ENCODE measurements around the gene MPP3.

GRCh38 chr17:43823350-43824084 is 9.4 kb downstream of the MPP3 start:
- no peak for TF ChIP-seq CTCF (IDR thresholded peaks at IDR 0.05; ENCODE audit: low read depth, low read length)
- TF ChIP-seq EZH2phosphoT487 (IDR thresholded peaks at IDR 0.05; ENCODE audit: low read depth) = no peak
